IPS-20b (cell line): ENCODE measurements around the gene PDLIM3.

ENCODE experiments used
- H3K27ac ChIP-seq: one replicate; pipeline ENCODE4 v1.5.1; 2013; ENCODE audit warnings: low read length
- H3K27me3 ChIP-seq: 2 replicates; pipeline ENCODE4 v1.6.1; 2013; ENCODE audit warnings: mild to moderate bottlenecking, low read length, inconsistent platforms; ENCODE audit not compliant: insufficient read depth
- H3K36me3 ChIP-seq: 2 replicates; pipeline ENCODE4 v1.6.1; 2013; ENCODE audit warnings: low read depth, mild to moderate bottlenecking, inconsistent platforms, low read length, moderate library complexity; ENCODE audit not compliant: insufficient read depth
- H3K4me1 ChIP-seq: 2 replicates; pipeline ENCODE4 v1.6.1; 2013; ENCODE audit warnings: mild to moderate bottlenecking, control low read depth, inconsistent platforms, low read length, moderate library complexity; ENCODE audit not compliant: insufficient read depth
- H3K4me3 ChIP-seq: 2 replicates; pipeline ENCODE4 v1.5.1; 2013; ENCODE audit warnings: mild to moderate bottlenecking, low read length, inconsistent platforms
- H3K9ac ChIP-seq: 2 replicates; pipeline ENCODE4 v1.6.1; 2013; ENCODE audit warnings: low read depth, mild to moderate bottlenecking, inconsistent platforms, low read length, moderate library complexity
- H3K9me3 ChIP-seq: 2 replicates; pipeline ENCODE4 v1.6.1; 2013; ENCODE audit warnings: mild to moderate bottlenecking, low read depth, low read length, inconsistent platforms; ENCODE audit not compliant: insufficient read depth

PDLIM3 gene

GRCh38 chr4:185550933-185551332 lies 15.6 kb upstream of the PDLIM3 start:
- Histone ChIP-seq H3K4me1 (no peaks in the 10 kb centered on the region), H3K27me3 (no peaks in the 10 kb centered on the region), H3K4me3 (no peak overlapping the region), H3K9me3 (no peaks in the 10 kb centered on the region), H3K36me3 (no peaks in the 10 kb centered on the region), H3K27ac (no peak overlapping the region), H3K9ac (no peak overlapping the region)

- no peaks in the 10 kb centered on the region for H3K36me3 ChIP-seq
- no peaks in the 10 kb centered on the region for H3K9me3 ChIP-seq
- H3K27me3 ChIP-seq: no peaks in the 10 kb centered on the region
- no peaks in the 10 kb centered on the region for H3K4me1 ChIP-seq
- no peak overlapping the region for H3K4me3 ChIP-seq
- no peak overlapping the region for H3K27ac ChIP-seq
- no peak overlapping the region for H3K9ac ChIP-seq
These were observed 13.9 kb upstream of the PDLIM3 start for GRCh38 chr4:185549095-185549639.

GRCh38 chr4:185548587-185548986 lies 13.3 kb upstream of the PDLIM3 start:
- Histone ChIP-seq H3K27ac (no peak overlapping the region), H3K4me1 (no peaks in the 10 kb centered on the region), H3K36me3 (no peaks in the 10 kb centered on the region), H3K27me3 (no peaks in the 10 kb centered on the region), H3K9ac (no peak overlapping the region), H3K9me3 (no peaks in the 10 kb centered on the region), H3K4me3 (no peak overlapping the region)

DNA sequence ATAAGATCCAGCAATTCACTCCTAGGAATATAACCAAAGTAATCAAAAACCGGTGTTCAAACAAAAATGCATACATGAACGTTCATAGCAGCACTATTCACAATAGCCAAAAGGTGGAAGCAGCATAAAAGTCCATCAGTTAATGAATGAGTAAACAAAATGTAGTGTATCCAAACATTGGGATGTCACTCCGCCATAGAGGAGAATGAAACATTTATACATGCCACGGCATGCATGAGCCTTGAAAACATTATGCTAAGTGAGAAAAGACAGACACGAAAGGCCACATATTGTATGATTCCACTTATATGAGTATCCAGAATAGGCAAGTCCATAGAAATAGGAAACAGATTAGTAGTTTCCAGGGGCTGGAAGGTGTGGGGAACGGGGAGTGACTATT lies 11.0 kb upstream of the PDLIM3 start:
- H3K27me3 ChIP-seq: peaks cover 8% of the 10 kb centered on the region; the same call in 1 of the 2 replicates
- H3K27ac ChIP-seq: no peak overlapping the region
- no peak overlapping the region for H3K9ac ChIP-seq
- H3K9me3 ChIP-seq: no peaks in the 10 kb centered on the region
- H3K36me3 ChIP-seq: no peaks in the 10 kb centered on the region
- no peak overlapping the region for H3K4me3 ChIP-seq
- no peaks in the 10 kb centered on the region for H3K4me1 ChIP-seq

GRCh38 chr4:185542626-185543315 lies 7.5 kb upstream of the PDLIM3 start:
- peaks cover 24% of the 10 kb centered on the region; the same call in 1 of the 2 replicates for H3K27me3 ChIP-seq
- H3K9ac ChIP-seq: no peak overlapping the region

GRCh38 chr4:185541251-185541727 lies 6.0 kb upstream of the PDLIM3 start:
- no peak overlapping the region for H3K9ac ChIP-seq
- H3K4me1 ChIP-seq: 0 out of 2 replicates have a peak, but pooled peaks cover under 1% of the 10 kb centered on the region
- no peak overlapping the region for H3K4me3 ChIP-seq
- no peaks in the 10 kb centered on the region for H3K9me3 ChIP-seq
- no peak overlapping the region for H3K27ac ChIP-seq
- H3K36me3 ChIP-seq: no peaks in the 10 kb centered on the region
- H3K27me3 ChIP-seq: peaks cover 30% of the 10 kb centered on the region

More at GRCh38 chr4:185542626-185543315, 7.5 kb upstream of the PDLIM3 start:
- Histone ChIP-seq H3K36me3 (no peaks in the 10 kb centered on the region), H3K27ac (no peak overlapping the region), H3K9me3 (no peaks in the 10 kb centered on the region), H3K4me1 (no peaks in the 10 kb centered on the region), H3K4me3 (no peak overlapping the region)

- Histone ChIP-seq H3K9ac (no peak overlapping the region), H3K27ac (no peak overlapping the region), H3K27me3 (peaks cover 36% of the 10 kb centered on the region), H3K36me3 (no peaks in the 10 kb centered on the region), H3K4me3 (no peak overlapping the region), H3K9me3 (no peaks in the 10 kb centered on the region), H3K4me1 (peaks cover 5% of the 10 kb centered on the region; the same call in 1 of the 2 replicates)
These were observed 5.3 kb upstream of the PDLIM3 start for GRCh38 chr4:185540487-185541120.

DNA sequence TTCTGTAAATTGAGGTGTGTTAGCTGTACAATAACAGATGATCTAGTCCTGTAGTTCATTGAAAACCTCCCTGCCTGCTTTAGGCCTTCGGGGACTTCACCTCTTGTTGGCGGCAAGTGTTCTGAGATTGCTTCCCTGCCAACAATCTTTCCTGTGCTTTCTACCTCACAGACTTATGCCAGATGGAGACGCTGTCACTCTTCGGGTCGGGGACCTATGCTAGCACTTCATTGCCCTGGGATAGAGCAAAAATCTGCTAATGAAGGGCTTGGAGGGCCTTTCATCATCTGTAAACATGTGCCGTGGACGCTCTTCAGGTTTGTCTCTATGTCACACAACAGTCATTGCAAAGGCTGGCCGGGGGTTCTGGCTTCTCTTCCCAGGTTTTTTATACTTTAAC lies 4.7 kb upstream of the PDLIM3 start:
- peaks cover 5% of the 10 kb centered on the region; the same call in 1 of the 2 replicates for H3K4me1 ChIP-seq
- peaks cover 37% of the 10 kb centered on the region for H3K27me3 ChIP-seq
- no peaks in the 10 kb centered on the region for H3K36me3 ChIP-seq
- no peak overlapping the region for H3K27ac ChIP-seq
- no peaks in the 10 kb centered on the region for H3K9me3 ChIP-seq
- H3K9ac ChIP-seq: no peak overlapping the region
- no peak overlapping the region for H3K4me3 ChIP-seq

GRCh38 chr4:185538806-185539205 lies 3.5 kb upstream of the PDLIM3 start:
- Histone ChIP-seq H3K36me3 (no peaks in the 10 kb centered on the region), H3K27me3 (peaks cover 45% of the 10 kb centered on the region), H3K4me3 (no peak overlapping the region), H3K9ac (no peak overlapping the region), H3K4me1 (peaks cover 5% of the 10 kb centered on the region; the same call in 1 of the 2 replicates), H3K27ac (no peak overlapping the region), H3K9me3 (no peaks in the 10 kb centered on the region)

- Histone ChIP-seq H3K36me3 (no peaks in the 10 kb centered on the region), H3K4me3 (no peak overlapping the region), H3K27me3 (peaks cover 38% of the 10 kb centered on the region), H3K9me3 (no peaks in the 10 kb centered on the region), H3K4me1 (peaks cover 5% of the 10 kb centered on the region; the same call in 1 of the 2 replicates), H3K9ac (no peak overlapping the region), H3K27ac (no peak overlapping the region)
These were observed 1.1 kb upstream of the PDLIM3 start for GRCh38 chr4:185536411-185536709.

GRCh38 chr4:185535612-185536410 lies 504 bp upstream of the PDLIM3 start:
- H3K27ac ChIP-seq: no peak overlapping the region
- H3K36me3 ChIP-seq: no peaks in the 10 kb centered on the region
- H3K9ac ChIP-seq: no peak overlapping the region
- peaks cover 5% of the 10 kb centered on the region; the same call in 1 of the 2 replicates for H3K4me1 ChIP-seq
- peak overlapping the region; percentile 75 for H3K4me3 ChIP-seq
- no peaks in the 10 kb centered on the region for H3K9me3 ChIP-seq
- peaks cover 38% of the 10 kb centered on the region for H3K27me3 ChIP-seq
